Heart left ventricle (tissue), 16 donors: Measurements from ENCODE around the gene KRTAP10-1. TPM values are rescaled to one million over a fixed set of nuclear protein-coding genes. Genes with fewer than 3 reads are reported as not detected.
"Not testable (repeated sequence)": the region's sequence is repeated elsewhere in the genome, so short reads cannot be mapped to it uniquely, and the experiment has no call there.

Experiments used
- ATAC-seq, 4 donors: fragments of 200-7000 bp; cut with Tn5 transposase; one replicate each; pipeline ENCODE4 v1.9.1; 2020 to 2022; ENCODE audit warnings: moderate library complexity in 4 of 4, mild to moderate bottlenecking in 3 of 4, moderate number of reproducible peaks in 1 of 4
- DNase-seq, 5 donors: peaks; one replicate each; pipeline ENCODE4 v3.0.0-alpha.2; 2020
- H3K27ac ChIP-seq, 12 donors: fragments of 200-600 bp; sonication (generic) in 4 of 12; one replicate each; pipeline versions ENCODE4 v1.5.0 to v1.8.0; 2016 to 2022; ENCODE audit warnings: mild to moderate bottlenecking in 2 of 12
- H3K27me3 ChIP-seq, 9 donors: fragments of 200-600 bp; sonication (generic) in 2 of 9; one replicate each; pipeline versions ENCODE4 v1.5.1 to v1.8.0; 2016 to 2022; ENCODE audit warnings: mild to moderate bottlenecking in 3 of 9
- H3K36me3 ChIP-seq, 9 donors: fragments of 200-600 bp; sonication (generic) in 2 of 9; one replicate each; pipeline versions ENCODE4 v1.5.0 to v1.8.0; 2018 to 2022; ENCODE audit warnings: mild to moderate bottlenecking in 2 of 9
- H3K4me1 ChIP-seq, 12 donors: fragments of 200-600 bp; sonication (generic) in 4 of 12; one replicate each; pipeline versions ENCODE4 v1.5.0 to v1.8.0; 2016 to 2022; ENCODE audit warnings: mild to moderate bottlenecking in 3 of 12
- H3K4me3 ChIP-seq, 12 donors: fragments of 200-600 bp; sonication (generic) in 4 of 12; one replicate each; pipeline versions ENCODE4 v1.5.0 to v1.8.0; 2017 to 2022; ENCODE audit warnings: mild to moderate bottlenecking in 9 of 12, moderate library complexity in 4 of 12
- H3K9me3 ChIP-seq, 12 donors: fragments of 200-600 bp; sonication (generic) in 4 of 12; one replicate each; pipeline versions ENCODE4 v1.5.0 to v1.8.0; 2016 to 2022; ENCODE audit warnings: mild to moderate bottlenecking in 1 of 12
- CTCF ChIP-seq, 12 donors: fragments of 200-600 bp; sonication (generic) in 4 of 12; IDR thresholded peaks; one replicate each; pipeline versions ENCODE4 v1.5.0 to v1.8.0; 2018 to 2022; ENCODE audit warnings: antibody characterized with exemption in 12 of 12, mild to moderate bottlenecking in 5 of 12
- POLR2A ChIP-seq, 2 donors: fragments of 450-650 bp; IDR thresholded peaks; one replicate each; pipeline ENCODE4 v1.6.1; 2017; ENCODE audit warnings: antibody characterized with exemption in 2 of 2, mild to moderate bottlenecking in 2 of 2, moderate library complexity in 2 of 2
- WGBS, 4 donors: extraction: QIAGEN DNeasy Blood & Tissue Kit in 2 of 4; methylation state at CpG; one replicate each; pipeline versions ENCODE4 v1.1.5 to v1.1.7; 2013 to 2018; 5-methylcytosine and 5-hydroxymethylcytosine counted together
- intact Hi-C, 10 donors: fragments of 100-400 bp; cut with DNase I; formaldehyde crosslinking; loops; one replicate each; pipeline versions ENCODE4 v1.11.1 to v1.14.2; 2022
- polyA plus RNA-seq, 2 donors: library from polyadenylated mRNA; stranded (reverse); fragments of 200-250 nt; gene quantifications; one replicate each; pipeline ENCODE4 v1.2.3, GENCODE V29; 2013
- total RNA-seq, 9 donors: library from RNA; depleted of rRNA in 2 of 9; stranded (reverse); fragments of >200 nt in 2 of 9; fragmentation: NEBNext Ultra II Directional in 3 of 9; extraction: Animal tissue kit (Norgen Biotek cat#: 25700) in 3 of 9; gene quantifications; one replicate each; pipeline versions ENCODE4 v1.1.0 to v1.2.4, GENCODE V29; 2016 to 2023
- donor health status: ischemic (EF 13 %, LVEDD 7.1; RV severe dilation, severe dysfunction).
- donor health status: healthy with polysubstance abuse.
- donor health status: DM: no; HTN: yes; CAD: no.
- donor health status: DM: no; HTN: no; CAD: no.
- donor health status: ischemic (EF 25% LVEDD 6.9; RV normal size, moderate dysfunction).
- donor health status: ischemic (EF 25% LVEDD 5.7; RV mildly dilated, moderate dysfunction).
- donor health status: healthy.
- donor health status: DM: yes; HTN: yes; CAD: no.
- donor health status: ischemic (EF 35%, LVEDD 5.7; RV mildly dilated, moderate dysfunction).
- donor health status: nonischemic (EF 11% LVEDD 7.7; RV severe dilation, severe dysfunction).
- donor health status: DM: yes; HTN: yes; CAD: no.
- donor health status: PGD.
- donor health status: ischemic (EF 29% LVEDD 5.4; RV normal size, mild dysfunction).
- donor health status: nonischemic (EF 23%, LVEDD 6.1; RV moderate dilation, normal function).

The KRTAP10-1 gene
- total and polyA plus RNA-seq, 11 donors = not detected

GRCh38 chr21:44506279-44507255 is 33.4 kb downstream of the KRTAP10-1 start:
- DNase-seq = peak in 2 of 5 donors; percentile 24 to 56
- Histone ChIP-seq H3K36me3 (no peaks in the 10 kb centered on the region), H3K4me3 (no peak overlapping the region), H3K4me1 (peaks cover 0 to 14% (median 0%) of the 10 kb centered on the region in 12 donors), H3K27me3 (peaks cover 0 to 27% (median 0%) of the 10 kb centered on the region in 9 donors), H3K27ac (no peak overlapping the region), H3K9me3 (no peaks in the 10 kb centered on the region)
- no peak for ATAC-seq
- intact Hi-C loops = loop anchor here in 1 of 10 donors (10.0 kb wide), 1 partner anchor 408 kb away; no protein-coding TSS in a partner anchor
- TF ChIP-seq POLR2A (IDR thresholded peaks at IDR 0.05) = no peak
- TF ChIP-seq CTCF (IDR thresholded peaks at IDR 0.05) = no peak
- 78 to 82% (median 80%) methylated on average over 32 to 44 of the region's 44 CpGs for WGBS, 4 donors

GRCh38 chr21:44505673-44506278 is 34.2 kb downstream of the KRTAP10-1 start:
- ATAC-seq = no peak
- 75 to 89% (median 82%) methylated on average over 14 to 16 of the region's 16 CpGs for WGBS, 4 donors
- H3K27me3 ChIP-seq = peaks cover 0 to 27% (median 0%) of the 10 kb centered on the region in 9 donors

GRCh38 chr21:44503901-44504399 is 36.0 kb downstream of the KRTAP10-1 start:
- Histone ChIP-seq H3K4me3 (no peak overlapping the region), H3K27me3 (peaks cover 0 to 21% (median 0%) of the 10 kb centered on the region in 9 donors), H3K36me3 (no peaks in the 10 kb centered on the region), H3K9me3 (no peaks in the 10 kb centered on the region), H3K27ac (no peak overlapping the region), H3K4me1 (no peaks in the 10 kb centered on the region)
- 59 to 75% (median 69%) methylated on average over 20 of the region's 20 CpGs for WGBS, 4 donors
- ATAC-seq = no peak
- no peak for TF ChIP-seq POLR2A (IDR thresholded peaks at IDR 0.05)
- no peak for TF ChIP-seq CTCF (IDR thresholded peaks at IDR 0.05)
- peak in 2 of 5 donors; percentile 39 to 50 for DNase-seq
- intact Hi-C loops = loop anchor here in 1 of 10 donors (10.0 kb wide), 1 partner anchor 411 kb away; no protein-coding TSS in a partner anchor

More at GRCh38 chr21:44505673-44506278, 34.2 kb downstream of the KRTAP10-1 start:
- Histone ChIP-seq H3K4me1 (peaks cover 0 to 14% (median 0%) of the 10 kb centered on the region in 12 donors), H3K4me3 (no peak overlapping the region), H3K9me3 (no peaks in the 10 kb centered on the region), H3K27ac (no peak overlapping the region), H3K36me3 (no peaks in the 10 kb centered on the region)
- peak in 1 of 5 donors; percentile 6 for DNase-seq
- no peak for TF ChIP-seq CTCF (IDR thresholded peaks at IDR 0.05)
- no peak for TF ChIP-seq POLR2A (IDR thresholded peaks at IDR 0.05)
- intact Hi-C loops = loop anchor here in 1 of 10 donors (10.0 kb wide), 1 partner anchor 409 kb away; no protein-coding TSS in a partner anchor

- H3K4me3 ChIP-seq, H3K36me3 ChIP-seq, H3K9me3 ChIP-seq, ATAC-seq, H3K27ac ChIP-seq, H3K4me1 ChIP-seq: not testable (repeated sequence)
- 68 to 76% (median 72%) methylated on average over 44 of the region's 44 CpGs for WGBS, 4 donors
- H3K27me3 ChIP-seq = peaks cover 0 to 21% (median 0%) of the 10 kb centered on the region in 9 donors
- peak in 2 of 5 donors; percentile 16 to 37 for DNase-seq
- intact Hi-C loops = loop anchor here in 1 of 10 donors (10.0 kb wide), 1 partner anchor 412 kb away; no protein-coding TSS in a partner anchor
These were observed 36.7 kb downstream of the KRTAP10-1 start for GRCh38 chr21:44503006-44503889.
